ENCODE measurements around the gene KSR2.
A peak's percentile ranks its signal among the peaks of the same experiment; 100 is the strongest.

Gene KSR2

DNA sequence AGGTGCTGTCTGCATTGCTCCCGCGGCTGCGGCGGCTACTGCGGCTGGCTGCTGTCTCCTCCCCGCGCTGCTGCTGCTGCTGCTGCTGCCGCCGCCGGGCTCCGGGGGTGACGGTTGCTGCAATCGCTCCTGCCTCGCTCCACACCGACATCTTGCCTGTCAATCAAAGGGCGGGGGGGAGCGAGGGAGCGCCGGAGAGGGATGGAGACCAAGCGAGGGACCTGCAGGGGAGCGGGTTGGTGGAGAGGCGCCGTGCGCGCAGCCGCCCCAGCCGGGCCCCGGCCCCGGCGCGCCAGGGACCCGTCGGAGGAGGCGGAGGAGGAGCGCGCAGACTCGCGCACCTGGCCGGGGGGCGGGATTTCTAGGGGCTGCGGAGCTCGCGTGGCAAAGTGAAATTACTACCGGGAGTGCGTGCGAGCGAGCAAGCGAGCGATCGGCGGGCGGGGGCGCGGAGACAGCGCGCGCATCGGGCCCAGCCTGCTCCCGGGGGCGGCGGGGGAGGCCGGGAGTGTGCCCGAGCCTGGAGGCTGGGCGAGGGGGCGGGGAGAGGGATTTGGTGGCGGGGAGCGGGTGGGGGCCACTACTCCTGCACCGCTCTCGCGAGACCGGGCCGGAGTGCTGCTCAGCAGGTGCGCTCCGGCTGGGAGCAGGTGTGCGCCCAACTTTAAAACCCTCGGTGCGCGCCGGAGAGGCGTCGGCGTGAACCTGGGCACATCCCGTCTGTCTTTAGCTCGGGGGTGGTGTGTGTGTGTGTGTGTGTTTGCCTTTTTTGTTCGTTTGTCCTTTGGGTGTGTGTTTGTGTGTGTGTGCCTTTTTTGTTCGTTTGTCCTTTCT, at the start of gene KSR2:
KSR2 (minus strand) TSS at position 165 of the 834 bp plus-strand sequence. CDS start 735 bp downstream, outside the sequence.
- no peak for TF ChIP-seq CTCF (conservative IDR thresholded peaks at IDR 0.05; ENCODE audit: low read length)
- H3K4me3 ChIP-seq (ENCODE audit: low read length): peak within 1 kb of the TSS; percentile 44
- DNase-seq (ENCODE audit: low read depth): peak; percentile 21

DNA sequence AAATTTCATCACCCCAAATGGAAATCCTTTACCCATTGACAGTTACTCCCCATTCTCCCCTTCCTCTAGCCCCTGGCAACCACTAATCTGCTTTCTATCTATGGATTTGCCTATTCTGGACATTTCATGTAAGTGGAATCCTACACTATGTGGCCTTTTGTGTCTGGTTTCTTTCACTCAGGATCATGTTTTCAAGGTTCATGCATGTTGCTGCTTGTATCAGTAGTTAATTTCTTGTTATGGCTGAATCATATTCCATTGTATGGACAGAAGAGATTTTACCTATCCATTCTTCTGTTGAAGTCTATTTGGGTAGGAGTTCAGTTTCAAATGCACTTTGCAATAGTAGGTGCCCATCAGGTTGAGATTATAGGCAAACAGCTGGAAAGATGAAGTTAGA, 49.1 kb upstream of the KSR2 start:
- no peak for TF ChIP-seq CTCF (conservative IDR thresholded peaks at IDR 0.05; ENCODE audit: low read length)
- no peak overlapping the region for H3K4me3 ChIP-seq (ENCODE audit: low read length)
- no peak for DNase-seq (ENCODE audit: low read depth)

DNA sequence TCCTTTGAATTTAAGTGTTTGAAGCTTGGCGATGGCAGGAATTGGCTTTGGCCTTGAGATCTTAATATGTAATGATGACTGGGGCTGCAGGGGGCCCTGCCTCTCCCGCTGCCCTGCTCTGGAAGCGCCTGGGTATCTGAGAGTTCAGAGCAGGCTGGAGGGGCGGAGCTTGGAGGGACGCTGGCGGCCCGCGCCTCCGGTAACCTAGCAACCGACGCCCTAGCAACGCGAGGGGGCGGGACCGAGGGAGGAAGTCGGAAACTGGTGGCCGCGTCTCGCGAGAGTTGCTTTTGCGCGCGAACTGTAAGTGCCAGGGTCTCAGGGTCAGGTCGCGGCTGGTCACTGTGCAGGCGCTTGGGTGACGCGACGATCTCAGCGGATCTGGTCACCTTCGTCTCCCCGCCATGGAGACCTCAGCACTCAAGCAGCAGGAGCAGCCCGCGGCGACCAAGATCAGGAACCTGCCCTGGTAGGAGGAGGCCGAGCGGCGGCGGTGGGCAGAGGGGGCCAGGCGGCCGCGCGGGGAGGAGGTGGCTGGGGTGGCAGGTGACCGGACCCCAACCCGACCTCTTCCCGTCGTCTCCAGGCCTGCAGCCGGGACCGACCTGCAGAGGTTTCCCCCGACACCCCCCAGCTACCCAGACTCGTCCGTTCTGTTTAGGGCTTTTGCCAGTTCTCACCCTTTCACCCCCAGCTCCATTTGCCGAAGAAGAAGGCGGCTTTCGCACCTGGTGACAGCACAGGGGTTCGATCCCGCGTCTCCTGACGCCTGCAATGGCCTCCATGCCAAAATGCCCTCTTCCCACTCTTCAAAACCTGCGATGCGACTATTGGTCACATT, 47.9 kb upstream of the KSR2 start, which contains the start of gene RFC5:
RFC5 (plus strand) TSS at position 280 of the 841 bp plus-strand sequence; CDS start at position 405, 125 bp downstream.
- TF ChIP-seq CTCF (conservative IDR thresholded peaks at IDR 0.05; ENCODE audit: low read length): no peak
- H3K4me3 ChIP-seq (ENCODE audit: low read length): peak within 1 kb of the TSS; percentile 95
- DNase-seq (ENCODE audit: low read depth): peak; percentile 95

GRCh38 chr12:118015944-118016343, 47.2 kb upstream of the KSR2 start:
- H3K4me3 ChIP-seq (ENCODE audit: low read length): peak overlapping the region; percentile 95
- no peak for DNase-seq (ENCODE audit: low read depth)
- TF ChIP-seq CTCF (conservative IDR thresholded peaks at IDR 0.05; ENCODE audit: low read length): no peak

DNA sequence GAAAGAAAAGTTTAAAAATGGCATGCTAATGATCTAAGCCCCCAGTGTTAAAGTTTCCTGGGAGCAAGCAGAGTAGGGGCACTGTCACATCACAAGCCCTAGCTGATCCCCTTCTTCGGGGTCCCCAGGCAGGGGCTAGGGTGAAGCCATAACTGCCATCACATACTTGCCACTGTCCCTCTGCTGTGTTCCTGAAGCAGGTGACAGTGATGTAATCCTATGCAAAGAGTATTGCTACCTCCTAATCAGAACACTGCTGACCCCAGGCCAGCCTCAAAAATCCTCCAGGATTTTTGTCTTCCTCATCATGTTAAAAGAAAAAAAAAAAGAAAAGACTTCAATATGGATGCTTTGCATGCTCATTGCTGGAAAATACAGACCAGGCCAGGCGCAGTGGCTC, 46.5 kb upstream of the KSR2 start:
- TF ChIP-seq CTCF (conservative IDR thresholded peaks at IDR 0.05; ENCODE audit: low read length): no peak
- no peak for DNase-seq (ENCODE audit: low read depth)
- no peak overlapping the region for H3K4me3 ChIP-seq (ENCODE audit: low read length)

DNA sequence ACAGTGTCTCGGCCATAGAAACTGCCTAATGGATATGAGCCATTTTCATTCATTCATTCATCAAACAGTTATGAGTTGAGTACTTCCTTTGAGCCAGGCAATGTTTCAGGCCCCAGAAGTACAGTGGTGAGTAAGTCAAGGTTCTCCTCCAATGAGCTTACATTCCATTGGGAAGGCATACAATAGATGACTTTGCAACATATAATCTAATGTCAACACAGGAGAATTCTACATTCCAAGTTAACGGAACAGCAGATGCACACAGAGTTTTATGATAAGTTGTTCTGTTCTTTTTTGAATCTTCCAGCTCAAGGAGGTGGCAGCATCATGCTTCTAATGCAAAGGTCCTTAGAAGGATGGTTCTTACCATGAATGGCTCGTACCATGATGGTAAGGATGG, 44.5 kb upstream of the KSR2 start:
- no peak overlapping the region for H3K4me3 ChIP-seq (ENCODE audit: low read length)
- TF ChIP-seq CTCF (conservative IDR thresholded peaks at IDR 0.05; ENCODE audit: low read length): no peak
- DNase-seq (ENCODE audit: low read depth): no peak
